GM12878 (cell line): Measurements from ENCODE around the gene CSF2. TPM values are rescaled to one million over a fixed set of nuclear protein-coding genes. Genes with fewer than 3 reads are reported as not detected.

Source experiments
- ATAC-seq: fragments of 200-7000 bp; cut with Tn5 transposase; 3 replicates; pipeline ENCODE4 v1.9.1; 2020; ENCODE audit warnings: mild to moderate bottlenecking, moderate library complexity
- BruUV-seq: library from RNA; stranded (reverse); fragments of 400-500 nt; replicated peaks from 2 replicates; lab custom pipeline; 2021; lab: Mats Ljungman, UMichigan
- CTCF ChIA-PET: fragments of 300-600 bp; sonication (Branson Sonifier 250); formaldehyde crosslinking; extraction: SDS; loops from one replicate; lab custom pipeline; 2021; ENCODE audit warnings: inconsistent platforms; lab: Yijun Ruan, JAX
- POLR2A ChIA-PET: fragments of 350-600 bp; formaldehyde crosslinking; extraction: SDS; loops from one replicate; lab custom pipeline; 2021; ENCODE audit warnings: inconsistent platforms; lab: Charles Lee
- RAD21 ChIA-PET: fragments of 300-600 bp; sonication (Branson Sonifier 250); formaldehyde crosslinking; loops from one replicate; lab custom pipeline; 2023; ENCODE audit warnings: antibody characterized with exemption; ENCODE audit not compliant: unreplicated experiment; lab: Charles Lee
- SMC1A ChIA-PET: fragments of 300-600 bp; sonication (Branson Sonifier 250); formaldehyde crosslinking; loops from one replicate; lab custom pipeline; 2023; ENCODE audit not compliant: unreplicated experiment, uncharacterized antibody; lab: Charles Lee
- DNase-seq: peaks from one replicate; pipeline ENCODE4 v3.0.0-alpha.2; 2011; ENCODE audit warnings: low read depth, low spot score
- FAIRE-seq: peaks from 3 replicates; lab custom pipeline; 2011; peaks lifted over from hg19 to GRCh38; lab: Jason Lieb, UNC
- H2AFZ ChIP-seq: 2 replicates; pipeline ENCODE4 v1.6.0; 2011; ENCODE audit warnings: low read depth, low read length, control low read depth; ENCODE audit not compliant: control insufficient read depth
- H3K27ac ChIP-seq: 2 replicates; pipeline ENCODE4 v1.5.1; 2011; ENCODE audit warnings: control low read depth; ENCODE audit not compliant: control insufficient read depth, insufficient read depth
- H3K27me3 ChIP-seq, 2 experiments: replicated peaks in 1 of 2; 2 replicates each; pipeline versions ENCODE4 v1.6.0 to v1.6.1; 2011; ENCODE audit warnings: low read length in 1 of 2; ENCODE audit not compliant: control insufficient read depth in 2 of 2, insufficient read depth in 2 of 2
- H3K36me3 ChIP-seq, 2 experiments: 2 replicates each; pipeline ENCODE4 v1.5.1; 2011; ENCODE audit warnings: low read length in 1 of 2; ENCODE audit not compliant: control insufficient read depth in 2 of 2, insufficient read depth in 2 of 2
- H3K4me1 ChIP-seq: 2 replicates; pipeline ENCODE4 v1.6.1; 2011; ENCODE audit warnings: mild to moderate bottlenecking, low read length, moderate library complexity, mixed read lengths; ENCODE audit not compliant: control insufficient read depth, insufficient read depth
- H3K4me2 ChIP-seq: 2 replicates; pipeline ENCODE4 v1.6.0; 2011; ENCODE audit warnings: control low read depth; ENCODE audit not compliant: control insufficient read depth, insufficient read depth
- H3K4me3 ChIP-seq: fragments of 200-600 bp; sonication (generic); 2 replicates; pipeline ENCODE4 v1.5.1; 2016
- H3K79me2 ChIP-seq: 2 replicates; pipeline ENCODE4 v1.6.0; 2011; ENCODE audit warnings: low read length; ENCODE audit not compliant: control insufficient read depth, insufficient read depth
- H3K9ac ChIP-seq: 2 replicates; pipeline ENCODE4 v1.8.0; 2011; ENCODE audit warnings: low read length, control low read depth, mixed read lengths; ENCODE audit not compliant: control insufficient read depth, insufficient read depth
- H3K9me3 ChIP-seq: replicated peaks from 3 replicates; pipeline ENCODE4 v1.5.1; 2011; ENCODE audit warnings: mild to moderate bottlenecking, low read length; ENCODE audit not compliant: control insufficient read depth, insufficient read depth
- H4K20me1 ChIP-seq: 2 replicates; pipeline ENCODE4 v1.6.0; 2011; ENCODE audit not compliant: control insufficient read depth, insufficient read depth
- ATF7 ChIP-seq: fragments of 450-650 bp; IDR thresholded peaks from 2 replicates; pipeline ENCODE4 v1.6.1; 2016; ENCODE audit warnings: low read depth, mild to moderate bottlenecking
- BMI1 ChIP-seq: fragments of 450-650 bp; IDR thresholded peaks from 2 replicates; pipeline ENCODE4 v1.6.1; 2016; ENCODE audit warnings: mild to moderate bottlenecking, moderate library complexity, borderline replicate concordance
- DPF2 ChIP-seq: fragments of 450-650 bp; IDR thresholded peaks from 2 replicates; pipeline ENCODE4 v1.6.1; 2017; ENCODE audit warnings: mild to moderate bottlenecking
- IRF4 ChIP-seq: IDR thresholded peaks from 2 replicates; pipeline ENCODE4 v1.6.1; 2011; ENCODE audit warnings: low read depth, low read length
- MTA3 ChIP-seq: IDR thresholded peaks from 2 replicates; pipeline ENCODE4 v1.6.1; 2012; ENCODE audit warnings: low read length, inconsistent platforms, borderline replicate concordance
- PBX3 ChIP-seq: IDR thresholded peaks from 2 replicates; pipeline ENCODE4 v1.6.1; 2011; ENCODE audit warnings: mild to moderate bottlenecking, low read depth, low read length, moderate library complexity; ENCODE audit not compliant: insufficient replicate concordance
- RELA ChIP-seq: fragments of 450-650 bp; IDR thresholded peaks from 2 replicates; pipeline ENCODE4 v1.8.0; 2014; ENCODE audit warnings: borderline replicate concordance; ENCODE audit not compliant: partially characterized antibody
- SMC3 ChIP-seq: IDR thresholded peaks from 2 replicates; pipeline ENCODE4 v1.6.1; 2011; ENCODE audit warnings: low read length, improper control_type of control experiment, borderline replicate concordance
- SUPT20H ChIP-seq: IDR thresholded peaks from 2 replicates; pipeline ENCODE4 v1.6.1; 2011; ENCODE audit warnings: low read depth, mild to moderate bottlenecking, low read length, moderate library complexity, borderline replicate concordance; ENCODE audit not compliant: control insufficient read depth
- SUZ12 ChIP-seq: fragments of 200-600 bp; sonication (generic); IDR thresholded peaks from one replicate; pipeline ENCODE4 v1.6.1; 2018; ENCODE audit warnings: antibody characterized with exemption, mild to moderate bottlenecking; ENCODE audit not compliant: unreplicated experiment
- ZNF622 ChIP-seq: fragments of 450-650 bp; IDR thresholded peaks from 2 replicates; pipeline ENCODE4 v1.6.1; 2017; ENCODE audit warnings: mild to moderate bottlenecking, inconsistent platforms
- ZZZ3 ChIP-seq: IDR thresholded peaks from 2 replicates; pipeline ENCODE4 v1.6.1; 2011; ENCODE audit warnings: low read depth; ENCODE audit not compliant: control insufficient read depth, insufficient read length
- WGBS: methylation state at CpG from one replicate; pipeline ENCODE4 v1.1.6; 2016; ENCODE audit warnings: low lambda C conversion rate; ENCODE audit not compliant: insufficient replicate concordance, insufficient coverage; ENCODE audit errors: missing lambda C conversion rate; 5-methylcytosine and 5-hydroxymethylcytosine counted together
- in situ Hi-C: fragments of 300-500 bp; cut with MboI; formaldehyde crosslinking; loops from 9 replicates; pipeline ENCODE4 v1.14.3; 2018; ENCODE audit warnings: mixed read lengths
- intact Hi-C: fragments of 100-400 bp; cut with micrococcal nuclease; formaldehyde crosslinking; loops from one replicate; pipeline ENCODE4 v1.14.2; 2022; ENCODE audit not compliant: unreplicated experiment
- polyA plus RNA-seq, 11 experiments: library from polyadenylated mRNA; depleted of rRNA in 4 of 11; unstranded in 6 of 11; stranded (reverse) in 5 of 11; fragments of >200 nt; fragmentation: Nextera tagmentation in 4 of 11; fragmentation: Illumina TruSeq in 1 of 11; extraction: Ambion mirVana in 4 of 11; extraction: Trizol in 1 of 11; gene quantifications; 1 replicate in 1 of 11; 2 replicates in 10 of 11; pipeline versions ENCODE4 v1.2.1 to v1.2.3, GENCODE V29; 2011 to 2016; ENCODE audit warnings: inconsistent platforms in 2 of 11, missing spikeins in 2 of 11, low read depth in 1 of 11
- total RNA-seq, 4 experiments: library from RNA; depleted of rRNA in 3 of 4; stranded (reverse); fragments of >200 nt in 3 of 4; fragmentation: Illumina TruSeq in 1 of 4; extraction: Trizol in 1 of 4; gene quantifications; 2 replicates each; pipeline versions ENCODE4 v1.2.1 to v1.2.3, GENCODE V29; 2013 to 2021
- TF ChIP-seq, protein P1 (sequence below): fragments of 150-350 bp; IDR thresholded peaks from 2 replicates; pipeline ENCODE4 v1.6.1; 2014; ENCODE audit warnings: mild to moderate bottlenecking, low read depth, low read length
- TF ChIP-seq, protein P2 (sequence below): fragments of 450-650 bp; IDR thresholded peaks from 2 replicates; pipeline ENCODE4 v1.6.1; 2014; ENCODE audit warnings: mild to moderate bottlenecking
- TF ChIP-seq, protein P3 (sequence below): fragments of 450-650 bp; IDR thresholded peaks from 2 replicates; pipeline ENCODE4 v1.6.1; 2017; ENCODE audit warnings: antibody characterized with exemption, mild to moderate bottlenecking, moderate library complexity

CSF2 gene
- total and polyA plus RNA-seq, 10 of the 15 experiments (the other 5 are each of a cell fraction or from before 2014, with no cell fraction given), result 0.15 to 2.0 (median 0.69) TPM; not detected in 2

DNA sequence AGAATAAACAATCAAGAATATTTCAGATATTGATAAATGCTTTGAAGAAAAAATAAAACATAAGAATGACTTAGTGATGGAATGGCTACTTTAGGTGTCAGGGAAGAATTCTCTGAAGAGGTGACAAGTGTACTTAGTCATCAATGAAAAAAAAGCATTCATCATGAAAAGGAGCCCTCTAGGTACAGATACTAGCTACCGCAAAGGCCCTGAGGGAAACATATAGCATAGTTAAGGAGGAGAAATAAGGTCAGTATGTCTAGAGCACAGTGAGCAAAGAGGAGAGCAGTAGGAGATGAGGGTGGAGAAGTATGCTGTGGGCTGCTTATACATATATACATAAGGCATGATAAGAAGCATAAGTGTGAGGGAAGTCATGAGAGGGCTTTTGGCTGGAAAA lies 41.8 kb downstream of the CSF2 start:
- Histone ChIP-seq H3K4me1 (peaks cover 7% of the 10 kb centered on the region), H3K9me3 (no peaks in the 10 kb centered on the region; the same call in none of the 3 replicates), H3K4me2 (no peak overlapping the region), H2AFZ (no peak overlapping the region), H4K20me1 (no peaks in the 10 kb centered on the region), H3K79me2 (no peaks in the 10 kb centered on the region), H3K9ac (no peak overlapping the region), H3K27ac (no peak overlapping the region), H3K27me3 (no peaks in the 10 kb centered on the region), H3K36me3 (no peaks in the 10 kb centered on the region), H3K4me3 (no peak overlapping the region)
- ChIA-PET POLR2A (no interaction called here), RAD21 (no interaction called here), SMC1A (interaction anchor here (1.4 kb wide), 1 partner anchor 21 kb away, joined by 4 read pairs; no protein-coding TSS in a partner anchor), CTCF (no interaction called here)
- DNase-seq (no peak), ATAC-seq (no peak), FAIRE-seq (no peak)
- TF ChIP-seq SMC3 (no peak), ZNF622 (no peak), DPF2 (no peak), ZZZ3 (no peak), SUZ12 (no peak), ATF7 (no peak), BMI1 (no peak), RELA (no peak), IRF4 (no peak), MTA3 (no peak), SUPT20H (no peak), PBX3 (no peak)
- TF ChIP-seq, protein P1, sequence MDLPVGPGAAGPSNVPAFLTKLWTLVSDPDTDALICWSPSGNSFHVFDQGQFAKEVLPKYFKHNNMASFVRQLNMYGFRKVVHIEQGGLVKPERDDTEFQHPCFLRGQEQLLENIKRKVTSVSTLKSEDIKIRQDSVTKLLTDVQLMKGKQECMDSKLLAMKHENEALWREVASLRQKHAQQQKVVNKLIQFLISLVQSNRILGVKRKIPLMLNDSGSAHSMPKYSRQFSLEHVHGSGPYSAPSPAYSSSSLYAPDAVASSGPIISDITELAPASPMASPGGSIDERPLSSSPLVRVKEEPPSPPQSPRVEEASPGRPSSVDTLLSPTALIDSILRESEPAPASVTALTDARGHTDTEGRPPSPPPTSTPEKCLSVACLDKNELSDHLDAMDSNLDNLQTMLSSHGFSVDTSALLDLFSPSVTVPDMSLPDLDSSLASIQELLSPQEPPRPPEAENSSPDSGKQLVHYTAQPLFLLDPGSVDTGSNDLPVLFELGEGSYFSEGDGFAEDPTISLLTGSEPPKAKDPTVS, result no peak
- TF ChIP-seq, protein P2, sequence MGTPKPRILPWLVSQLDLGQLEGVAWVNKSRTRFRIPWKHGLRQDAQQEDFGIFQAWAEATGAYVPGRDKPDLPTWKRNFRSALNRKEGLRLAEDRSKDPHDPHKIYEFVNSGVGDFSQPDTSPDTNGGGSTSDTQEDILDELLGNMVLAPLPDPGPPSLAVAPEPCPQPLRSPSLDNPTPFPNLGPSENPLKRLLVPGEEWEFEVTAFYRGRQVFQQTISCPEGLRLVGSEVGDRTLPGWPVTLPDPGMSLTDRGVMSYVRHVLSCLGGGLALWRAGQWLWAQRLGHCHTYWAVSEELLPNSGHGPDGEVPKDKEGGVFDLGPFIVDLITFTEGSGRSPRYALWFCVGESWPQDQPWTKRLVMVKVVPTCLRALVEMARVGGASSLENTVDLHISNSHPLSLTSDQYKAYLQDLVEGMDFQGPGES, result no peak
- TF ChIP-seq, protein P3, sequence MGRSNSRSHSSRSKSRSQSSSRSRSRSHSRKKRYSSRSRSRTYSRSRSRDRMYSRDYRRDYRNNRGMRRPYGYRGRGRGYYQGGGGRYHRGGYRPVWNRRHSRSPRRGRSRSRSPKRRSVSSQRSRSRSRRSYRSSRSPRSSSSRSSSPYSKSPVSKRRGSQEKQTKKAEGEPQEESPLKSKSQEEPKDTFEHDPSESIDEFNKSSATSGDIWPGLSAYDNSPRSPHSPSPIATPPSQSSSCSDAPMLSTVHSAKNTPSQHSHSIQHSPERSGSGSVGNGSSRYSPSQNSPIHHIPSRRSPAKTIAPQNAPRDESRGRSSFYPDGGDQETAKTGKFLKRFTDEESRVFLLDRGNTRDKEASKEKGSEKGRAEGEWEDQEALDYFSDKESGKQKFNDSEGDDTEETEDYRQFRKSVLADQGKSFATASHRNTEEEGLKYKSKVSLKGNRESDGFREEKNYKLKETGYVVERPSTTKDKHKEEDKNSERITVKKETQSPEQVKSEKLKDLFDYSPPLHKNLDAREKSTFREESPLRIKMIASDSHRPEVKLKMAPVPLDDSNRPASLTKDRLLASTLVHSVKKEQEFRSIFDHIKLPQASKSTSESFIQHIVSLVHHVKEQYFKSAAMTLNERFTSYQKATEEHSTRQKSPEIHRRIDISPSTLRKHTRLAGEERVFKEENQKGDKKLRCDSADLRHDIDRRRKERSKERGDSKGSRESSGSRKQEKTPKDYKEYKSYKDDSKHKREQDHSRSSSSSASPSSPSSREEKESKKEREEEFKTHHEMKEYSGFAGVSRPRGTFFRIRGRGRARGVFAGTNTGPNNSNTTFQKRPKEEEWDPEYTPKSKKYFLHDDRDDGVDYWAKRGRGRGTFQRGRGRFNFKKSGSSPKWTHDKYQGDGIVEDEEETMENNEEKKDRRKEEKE, result no peak
- intact Hi-C loops, result no loop called here
- 100% methylated on average over 1 of the region's 1 CpG for WGBS
- BruUV-seq, result no TSS peak
- in situ Hi-C loops, result no loop called here
